IMR-90 (cell line): ENCODE data around the gene RASSF8.

Source experiments
- BHLHE40 ChIP-seq: fragments of 150-350 bp; IDR thresholded peaks from 2 replicates; pipeline ENCODE4 v1.6.1; 2016; ENCODE audit warnings: mild to moderate bottlenecking, low read depth, low read length
- CEBPB ChIP-seq: IDR thresholded peaks from 2 replicates; pipeline ENCODE4 v1.6.1; 2012; ENCODE audit warnings: low read depth, low read length, improper control_type of control experiment
- CTCF ChIP-seq: conservative IDR thresholded peaks from 2 replicates; pipeline ENCODE4 v1.5.1; 2012; ENCODE audit warnings: mild to moderate bottlenecking, low read depth, low read length, improper control_type of control experiment
- ELK1 ChIP-seq: fragments of 150-350 bp; IDR thresholded peaks from 2 replicates; pipeline ENCODE4 v1.6.1; 2016; ENCODE audit warnings: low read depth, mild to moderate bottlenecking, low read length, moderate library complexity, borderline replicate concordance
- FOS ChIP-seq: fragments of 150-350 bp; IDR thresholded peaks from 2 replicates; pipeline ENCODE4 v1.6.1; 2016; ENCODE audit warnings: low read depth, low read length
- MAZ ChIP-seq: IDR thresholded peaks from 2 replicates; pipeline ENCODE4 v1.6.1; 2012; ENCODE audit warnings: low read depth, mild to moderate bottlenecking, low read length, improper control_type of control experiment, moderate library complexity, borderline replicate concordance
- MXI1 ChIP-seq: IDR thresholded peaks from 2 replicates; pipeline ENCODE4 v1.6.1; 2012; ENCODE audit warnings: low read depth, mild to moderate bottlenecking, low read length, moderate library complexity, borderline replicate concordance
- POLR2A ChIP-seq: IDR thresholded peaks from 2 replicates; pipeline ENCODE4 v1.6.1; 2012; ENCODE audit warnings: mild to moderate bottlenecking, low read depth, low read length
- RAD21 ChIP-seq: IDR thresholded peaks from 2 replicates; pipeline ENCODE4 v1.6.1; 2012; ENCODE audit warnings: low read length, improper control_type of control experiment
- RCOR1 ChIP-seq: IDR thresholded peaks from 2 replicates; pipeline ENCODE4 v1.6.1; 2012; ENCODE audit warnings: mild to moderate bottlenecking, low read length, improper control_type of control experiment; ENCODE audit not compliant: insufficient replicate concordance
- RFX5 ChIP-seq: IDR thresholded peaks from 2 replicates; pipeline ENCODE4 v1.8.0; 2012; ENCODE audit warnings: low read depth, mild to moderate bottlenecking, low read length, moderate library complexity
- SMC3 ChIP-seq: fragments of 150-350 bp; IDR thresholded peaks from 2 replicates; pipeline ENCODE4 v1.6.1; 2016; ENCODE audit warnings: low read depth, mild to moderate bottlenecking, antibody characterized with exemption, low read length, moderate library complexity
- USF2 ChIP-seq: fragments of 150-350 bp; IDR thresholded peaks from 2 replicates; pipeline ENCODE4 v1.6.1; 2017; ENCODE audit warnings: mild to moderate bottlenecking, antibody characterized with exemption, low read length, low read depth

GRCh38 chr12:26122061-26122680, 163.7 kb downstream of the RASSF8 start:
- TF ChIP-seq POLR2A = no peak
- TF ChIP-seq FOS = no peak
- no peak for TF ChIP-seq CTCF
- no peak for TF ChIP-seq MXI1
- TF ChIP-seq USF2 = no peak
- no peak for TF ChIP-seq SMC3
- TF ChIP-seq RAD21 = no peak
- TF ChIP-seq RCOR1 = no peak
- TF ChIP-seq MAZ = no peak
- no peak for TF ChIP-seq RFX5
- TF ChIP-seq CEBPB = no peak
- TF ChIP-seq ELK1 = no peak
- TF ChIP-seq BHLHE40 = no peak
